ENCODE results near the gene ABHD16B. TPM values are rescaled to one million over a fixed set of nuclear protein-coding genes. Genes with fewer than 3 reads are reported as not detected.

The ABHD16B gene
- total and polyA plus RNA-seq, 10 of the 15 experiments (the other 5 are each of a cell fraction or from before 2014, with no cell fraction given), result 0.13 TPM; not detected in 9

- in situ Hi-C loops (cut with MboI), result no loop called here
- H4K20me1 ChIP-seq (ENCODE audit: control insufficient read depth, insufficient read depth), result 0 out of 2 replicates have a peak, but pooled peaks cover 2% of the 10 kb centered on the region
- H3K79me2 ChIP-seq (ENCODE audit: control insufficient read depth, insufficient read depth, low read length), result peaks cover 5% of the 10 kb centered on the region
- no peak overlapping the region for H2AFZ ChIP-seq (ENCODE audit: control insufficient read depth, low read depth, low read length)
- no peaks in the 10 kb centered on the region for H3K4me1 ChIP-seq (ENCODE audit: control insufficient read depth, insufficient read depth, low read length)
- TF ChIP-seq WRNIP1 (IDR thresholded peaks at IDR 0.05; ENCODE audit: borderline replicate concordance, low read depth, low read length), result no peak
- TF ChIP-seq DPF2 (IDR thresholded peaks at IDR 0.05), result no peak
- no peak for TF ChIP-seq NR2C1 (IDR thresholded peaks at IDR 0.05)
- no peak for TF ChIP-seq CHD1 (IDR thresholded peaks at IDR 0.05; ENCODE audit: low read depth, low read length)
- TF ChIP-seq MXI1 (IDR thresholded peaks at IDR 0.05; ENCODE audit: low read depth, low read length), result no peak
- TF ChIP-seq RUNX3 (IDR thresholded peaks at IDR 0.05; ENCODE audit: low read length), result no peak
- TF ChIP-seq TCF12 (IDR thresholded peaks at IDR 0.05; ENCODE audit: low read depth, low read length), result no peak
- TF ChIP-seq, protein P1, sequence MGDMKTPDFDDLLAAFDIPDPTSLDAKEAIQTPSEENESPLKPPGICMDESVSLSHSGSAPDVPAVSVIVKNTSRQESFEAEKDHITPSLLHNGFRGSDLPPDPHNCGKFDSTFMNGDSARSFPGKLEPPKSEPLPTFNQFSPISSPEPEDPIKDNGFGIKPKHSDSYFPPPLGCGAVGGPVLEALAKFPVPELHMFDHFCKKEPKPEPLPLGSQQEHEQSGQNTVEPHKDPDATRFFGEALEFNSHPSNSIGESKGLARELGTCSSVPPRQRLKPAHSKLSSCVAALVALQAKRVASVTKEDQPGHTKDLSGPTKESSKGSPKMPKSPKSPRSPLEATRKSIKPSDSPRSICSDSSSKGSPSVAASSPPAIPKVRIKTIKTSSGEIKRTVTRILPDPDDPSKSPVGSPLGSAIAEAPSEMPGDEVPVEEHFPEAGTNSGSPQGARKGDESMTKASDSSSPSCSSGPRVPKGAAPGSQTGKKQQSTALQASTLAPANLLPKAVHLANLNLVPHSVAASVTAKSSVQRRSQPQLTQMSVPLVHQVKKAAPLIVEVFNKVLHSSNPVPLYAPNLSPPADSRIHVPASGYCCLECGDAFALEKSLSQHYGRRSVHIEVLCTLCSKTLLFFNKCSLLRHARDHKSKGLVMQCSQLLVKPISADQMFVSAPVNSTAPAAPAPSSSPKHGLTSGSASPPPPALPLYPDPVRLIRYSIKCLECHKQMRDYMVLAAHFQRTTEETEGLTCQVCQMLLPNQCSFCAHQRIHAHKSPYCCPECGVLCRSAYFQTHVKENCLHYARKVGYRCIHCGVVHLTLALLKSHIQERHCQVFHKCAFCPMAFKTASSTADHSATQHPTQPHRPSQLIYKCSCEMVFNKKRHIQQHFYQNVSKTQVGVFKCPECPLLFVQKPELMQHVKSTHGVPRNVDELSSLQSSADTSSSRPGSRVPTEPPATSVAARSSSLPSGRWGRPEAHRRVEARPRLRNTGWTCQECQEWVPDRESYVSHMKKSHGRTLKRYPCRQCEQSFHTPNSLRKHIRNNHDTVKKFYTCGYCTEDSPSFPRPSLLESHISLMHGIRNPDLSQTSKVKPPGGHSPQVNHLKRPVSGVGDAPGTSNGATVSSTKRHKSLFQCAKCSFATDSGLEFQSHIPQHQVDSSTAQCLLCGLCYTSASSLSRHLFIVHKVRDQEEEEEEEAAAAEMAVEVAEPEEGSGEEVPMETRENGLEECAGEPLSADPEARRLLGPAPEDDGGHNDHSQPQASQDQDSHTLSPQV (IDR thresholded peaks at IDR 0.05), result no peak
- no peak for TF ChIP-seq CBX3 (IDR thresholded peaks at IDR 0.05; ENCODE audit: borderline replicate concordance, low read depth)
- TF ChIP-seq, protein P2, sequence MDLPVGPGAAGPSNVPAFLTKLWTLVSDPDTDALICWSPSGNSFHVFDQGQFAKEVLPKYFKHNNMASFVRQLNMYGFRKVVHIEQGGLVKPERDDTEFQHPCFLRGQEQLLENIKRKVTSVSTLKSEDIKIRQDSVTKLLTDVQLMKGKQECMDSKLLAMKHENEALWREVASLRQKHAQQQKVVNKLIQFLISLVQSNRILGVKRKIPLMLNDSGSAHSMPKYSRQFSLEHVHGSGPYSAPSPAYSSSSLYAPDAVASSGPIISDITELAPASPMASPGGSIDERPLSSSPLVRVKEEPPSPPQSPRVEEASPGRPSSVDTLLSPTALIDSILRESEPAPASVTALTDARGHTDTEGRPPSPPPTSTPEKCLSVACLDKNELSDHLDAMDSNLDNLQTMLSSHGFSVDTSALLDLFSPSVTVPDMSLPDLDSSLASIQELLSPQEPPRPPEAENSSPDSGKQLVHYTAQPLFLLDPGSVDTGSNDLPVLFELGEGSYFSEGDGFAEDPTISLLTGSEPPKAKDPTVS (IDR thresholded peaks at IDR 0.05; ENCODE audit: low read depth, low read length), result no peak
- TF ChIP-seq IRF4 (IDR thresholded peaks at IDR 0.05; ENCODE audit: low read depth, low read length), result no peak
- TF ChIP-seq, protein P3, sequence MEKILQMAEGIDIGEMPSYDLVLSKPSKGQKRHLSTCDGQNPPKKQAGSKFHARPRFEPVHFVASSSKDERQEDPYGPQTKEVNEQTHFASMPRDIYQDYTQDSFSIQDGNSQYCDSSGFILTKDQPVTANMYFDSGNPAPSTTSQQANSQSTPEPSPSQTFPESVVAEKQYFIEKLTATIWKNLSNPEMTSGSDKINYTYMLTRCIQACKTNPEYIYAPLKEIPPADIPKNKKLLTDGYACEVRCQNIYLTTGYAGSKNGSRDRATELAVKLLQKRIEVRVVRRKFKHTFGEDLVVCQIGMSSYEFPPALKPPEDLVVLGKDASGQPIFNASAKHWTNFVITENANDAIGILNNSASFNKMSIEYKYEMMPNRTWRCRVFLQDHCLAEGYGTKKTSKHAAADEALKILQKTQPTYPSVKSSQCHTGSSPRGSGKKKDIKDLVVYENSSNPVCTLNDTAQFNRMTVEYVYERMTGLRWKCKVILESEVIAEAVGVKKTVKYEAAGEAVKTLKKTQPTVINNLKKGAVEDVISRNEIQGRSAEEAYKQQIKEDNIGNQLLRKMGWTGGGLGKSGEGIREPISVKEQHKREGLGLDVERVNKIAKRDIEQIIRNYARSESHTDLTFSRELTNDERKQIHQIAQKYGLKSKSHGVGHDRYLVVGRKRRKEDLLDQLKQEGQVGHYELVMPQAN (conservative IDR thresholded peaks at IDR 0.05), result no peak
- TF ChIP-seq NFXL1 (IDR thresholded peaks at IDR 0.05; ENCODE audit: borderline replicate concordance), result no peak
- H3K4me2 ChIP-seq (ENCODE audit: control insufficient read depth, insufficient read depth), result no peak overlapping the region
- ChIA-PET CTCF (interaction anchor here (0.6 kb wide), 1 partner anchor 165 kb away, joined by 3 read pairs; no protein-coding TSS in a partner anchor), POLR2A (no interaction called here), RAD21 (ENCODE audit: unreplicated experiment) (no interaction called here), SMC1A (ENCODE audit: uncharacterized antibody, unreplicated experiment) (no interaction called here)
- intact Hi-C loops (cut with micrococcal nuclease; ENCODE audit: unreplicated experiment), result no loop called here
- no peak for ATAC-seq
- FAIRE-seq, result no peak
- no peak overlapping the region for H3K9ac ChIP-seq (ENCODE audit: control insufficient read depth, insufficient read depth, low read length)
- BruUV-seq (replicated peaks), result TSS peak; percentile 57
- H3K9me3 ChIP-seq (replicated peaks; ENCODE audit: control insufficient read depth, insufficient read depth, low read length), result no peaks in the 10 kb centered on the region
- H3K27me3 ChIP-seq (replicated peaks in 1 of 2; ENCODE audit: control insufficient read depth in 2 of 2, insufficient read depth in 2 of 2, low read length in 1 of 2), result no peaks in the 10 kb centered on the region
- H3K27ac ChIP-seq (ENCODE audit: control insufficient read depth, insufficient read depth), result no peak overlapping the region
- H3K4me3 ChIP-seq, result no peak overlapping the region
- DNase-seq (ENCODE audit: low read depth, low spot score), result no peak
- 91% methylated on average over 7 of the region's 7 CpGs for WGBS (ENCODE audit: insufficient coverage, insufficient replicate concordance, low lambda C conversion rate, missing lambda C conversion rate)
- peaks cover 12 to 17% of the 10 kb centered on the region in 2 experiments for H3K36me3 ChIP-seq (ENCODE audit: control insufficient read depth in 2 of 2, insufficient read depth in 2 of 2, low read length in 1 of 2)
Measured at GRCh38 chr20:63890616-63891015, 29.3 kb downstream of the ABHD16B start.
